Thoracic aorta (tissue), 2 donors: ENCODE data around the gene JSRP1. TPM values are rescaled to one million over a fixed set of nuclear protein-coding genes. Genes with fewer than 3 reads are reported as not detected.

Experiments used
- ATAC-seq: fragments of 150-250 bp; one replicate; pipeline ENCODE4 v1.8.0; 2017; ENCODE audit warnings: low read depth; ENCODE audit not compliant: insufficient number of reproducible peaks, low FRiP score
- DNase-seq: peaks from one replicate; pipeline ENCODE4 v3.0.0-alpha.2; 2020; ENCODE audit warnings: low spot score
- H3K27ac ChIP-seq, 2 donors: fragments of 200-600 bp; sonication (generic); 1 replicate in 1 of 2; 2 replicates in 1 of 2; pipeline ENCODE4 v1.5.1; 2016; ENCODE audit warnings: mild to moderate bottlenecking in 2 of 2, moderate library complexity in 2 of 2
- H3K27me3 ChIP-seq: fragments of 200-600 bp; sonication (generic); replicated peaks from 2 replicates; pipeline ENCODE4 v1.6.0; 2016; ENCODE audit warnings: mild to moderate bottlenecking; ENCODE audit not compliant: insufficient read depth
- H3K36me3 ChIP-seq: fragments of 200-600 bp; sonication (generic); one replicate; pipeline ENCODE4 v1.5.1; 2016
- H3K4me1 ChIP-seq, 2 donors: fragments of 200-600 bp; sonication (generic); 1 replicate in 1 of 2; 2 replicates in 1 of 2; pipeline versions ENCODE4 v1.5.1 to v1.6.0; 2016; ENCODE audit warnings: low read depth in 2 of 2, mild to moderate bottlenecking in 1 of 2; ENCODE audit not compliant: control insufficient read depth in 1 of 2
- H3K4me3 ChIP-seq: fragments of 200-600 bp; sonication (generic); 2 replicates; pipeline ENCODE4 v1.5.1; 2016; ENCODE audit warnings: mild to moderate bottlenecking
- H3K9me3 ChIP-seq: fragments of 200-600 bp; sonication (generic); 2 replicates; pipeline ENCODE4 v1.5.1; 2016
- total RNA-seq, 2 donors: library from RNA; depleted of rRNA; stranded (reverse); fragments of >200 nt; gene quantifications; one replicate each; pipeline versions ENCODE4 v1.1.0 to v1.2.3, GENCODE V29; 2016
- TF ChIP-seq, protein P1 (sequence below): fragments of 200-600 bp; sonication (generic); IDR thresholded peaks from one replicate; pipeline ENCODE4 v1.5.1; 2019; ENCODE audit warnings: antibody characterized with exemption

JSRP1 gene
- total RNA-seq, 2 donors from 2014 or later = not detected

DNA sequence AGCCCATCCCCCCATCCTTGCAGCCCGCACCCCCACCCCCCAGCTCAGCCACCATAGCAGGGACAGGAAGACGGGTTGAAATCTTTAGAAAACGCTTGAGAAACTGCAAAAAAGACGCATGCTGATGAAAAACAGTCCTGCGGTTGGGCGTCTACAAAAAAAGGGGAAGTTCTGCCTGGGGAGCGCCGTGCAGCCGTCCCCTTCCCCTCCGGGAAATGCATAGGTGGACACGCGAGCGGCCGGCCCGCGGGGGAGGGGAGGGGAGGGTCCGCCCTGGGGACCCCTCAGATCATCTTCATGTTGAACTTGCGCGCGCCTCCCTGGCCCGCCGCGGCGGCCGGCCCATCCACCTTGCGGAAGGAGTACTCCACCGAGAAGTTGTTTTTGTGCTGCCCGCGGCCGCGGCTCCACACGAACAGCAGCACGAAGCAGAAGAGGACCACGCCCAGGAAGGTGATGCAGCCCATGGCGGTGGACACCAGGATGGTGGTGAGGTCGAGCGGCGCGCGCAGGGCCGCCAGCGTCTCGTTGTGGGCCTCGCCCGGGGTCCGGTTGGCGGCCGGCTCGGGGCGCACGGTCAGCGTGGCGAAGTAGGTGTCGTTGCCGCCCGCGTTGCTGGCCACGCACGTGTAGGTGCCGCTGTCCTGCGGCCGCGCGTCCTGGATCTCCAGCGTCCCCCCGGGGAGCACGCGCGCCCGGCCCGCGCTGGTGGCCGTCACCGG, 33.7 kb upstream of the JSRP1 start:
- H3K9me3 ChIP-seq = no peaks in the 10 kb centered on the region
- peaks cover 3% of the 10 kb centered on the region for H3K36me3 ChIP-seq
- ATAC-seq = no peak
- peaks cover 24 to 43% of the 10 kb centered on the region in 2 donors for H3K4me1 ChIP-seq
- H3K27ac ChIP-seq = no peak overlapping the region
- H3K4me3 ChIP-seq = peak overlapping the region; percentile 63
- no peak for DNase-seq
- H3K27me3 ChIP-seq = peaks cover 7% of the 10 kb centered on the region
- TF ChIP-seq, protein P1, sequence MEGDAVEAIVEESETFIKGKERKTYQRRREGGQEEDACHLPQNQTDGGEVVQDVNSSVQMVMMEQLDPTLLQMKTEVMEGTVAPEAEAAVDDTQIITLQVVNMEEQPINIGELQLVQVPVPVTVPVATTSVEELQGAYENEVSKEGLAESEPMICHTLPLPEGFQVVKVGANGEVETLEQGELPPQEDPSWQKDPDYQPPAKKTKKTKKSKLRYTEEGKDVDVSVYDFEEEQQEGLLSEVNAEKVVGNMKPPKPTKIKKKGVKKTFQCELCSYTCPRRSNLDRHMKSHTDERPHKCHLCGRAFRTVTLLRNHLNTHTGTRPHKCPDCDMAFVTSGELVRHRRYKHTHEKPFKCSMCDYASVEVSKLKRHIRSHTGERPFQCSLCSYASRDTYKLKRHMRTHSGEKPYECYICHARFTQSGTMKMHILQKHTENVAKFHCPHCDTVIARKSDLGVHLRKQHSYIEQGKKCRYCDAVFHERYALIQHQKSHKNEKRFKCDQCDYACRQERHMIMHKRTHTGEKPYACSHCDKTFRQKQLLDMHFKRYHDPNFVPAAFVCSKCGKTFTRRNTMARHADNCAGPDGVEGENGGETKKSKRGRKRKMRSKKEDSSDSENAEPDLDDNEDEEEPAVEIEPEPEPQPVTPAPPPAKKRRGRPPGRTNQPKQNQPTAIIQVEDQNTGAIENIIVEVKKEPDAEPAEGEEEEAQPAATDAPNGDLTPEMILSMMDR = no peak

GRCh38 chr19:2288818-2289713, 32.8 kb upstream of the JSRP1 start:
- peak overlapping the region; percentile 63 for H3K4me3 ChIP-seq
- no peaks in the 10 kb centered on the region for H3K9me3 ChIP-seq
- peaks cover 20 to 34% of the 10 kb centered on the region in 2 donors for H3K4me1 ChIP-seq
- peaks cover 3% of the 10 kb centered on the region for H3K36me3 ChIP-seq
- DNase-seq (no peak), ATAC-seq (no peak)
- no peak overlapping the region for H3K27ac ChIP-seq
- peaks cover 7% of the 10 kb centered on the region for H3K27me3 ChIP-seq
- TF ChIP-seq, protein P1 = no peak

GRCh38 chr19:2288338-2288817, 32.2 kb upstream of the JSRP1 start:
- TF ChIP-seq, protein P1 = no peak
- peaks cover 7% of the 10 kb centered on the region for H3K27me3 ChIP-seq
- peaks cover 17 to 29% of the 10 kb centered on the region in 2 donors for H3K4me1 ChIP-seq
- ATAC-seq (no peak), DNase-seq (no peak)
- H3K36me3 ChIP-seq = peaks cover 3% of the 10 kb centered on the region
- H3K9me3 ChIP-seq = no peaks in the 10 kb centered on the region
- no peak overlapping the region for H3K4me3 ChIP-seq
- no peak overlapping the region for H3K27ac ChIP-seq

DNA sequence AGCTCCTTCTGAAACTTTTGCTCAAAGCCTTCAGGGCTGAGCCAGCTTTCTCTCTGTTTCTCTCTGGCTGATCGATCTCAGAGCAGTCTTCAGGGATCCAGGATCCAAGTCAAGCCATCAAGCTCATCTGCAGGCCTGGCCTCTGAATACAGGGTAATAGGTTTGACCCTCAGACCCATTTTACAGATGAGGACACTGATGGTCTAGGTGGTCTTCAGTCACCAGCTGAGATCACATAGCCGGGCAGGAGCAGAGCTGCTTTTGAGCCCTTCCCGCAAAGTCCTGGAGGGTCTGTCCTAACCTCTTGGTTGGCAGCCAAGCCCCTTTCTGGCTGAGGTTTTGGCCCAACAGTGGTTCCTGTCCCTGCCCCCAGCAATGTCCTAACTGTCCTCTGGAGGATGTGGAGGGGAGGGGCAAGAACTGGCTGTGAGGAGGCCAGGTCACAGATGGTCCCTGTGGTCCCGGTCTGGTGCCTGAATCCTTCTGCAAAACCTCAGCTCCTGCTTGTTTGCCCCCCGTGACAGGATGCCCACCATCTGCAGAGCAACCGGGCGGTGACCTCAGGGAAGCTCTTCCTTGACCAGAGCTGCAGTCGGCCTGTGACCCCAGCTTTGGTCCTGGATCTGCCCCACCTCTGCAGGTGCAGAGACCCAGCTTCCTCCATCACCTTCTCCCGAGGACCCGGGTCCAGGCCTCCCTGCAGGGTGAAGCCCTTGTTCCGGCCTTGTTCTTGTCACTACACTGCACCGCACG, 31.5 kb upstream of the JSRP1 start:
- Histone ChIP-seq H3K4me3 (no peak overlapping the region), H3K4me1 (peaks cover 17 to 29% of the 10 kb centered on the region in 2 donors), H3K36me3 (peaks cover 3% of the 10 kb centered on the region), H3K9me3 (no peaks in the 10 kb centered on the region), H3K27ac (no peak overlapping the region), H3K27me3 (peaks cover 7% of the 10 kb centered on the region)
- ATAC-seq = no peak
- TF ChIP-seq, protein P1 = no peak
- no peak for DNase-seq
